Upper lobe of right lung (tissue), 1 donor: ENCODE data around the gene PSMB1. TPM values are rescaled to one million over a fixed set of nuclear protein-coding genes. Genes with fewer than 3 reads are reported as not detected.

Experiments
- ATAC-seq: fragments of 200-7000 bp; cut with Tn5 transposase; one replicate; pipeline ENCODE4 v1.9.1; 2020; ENCODE audit warnings: mild to moderate bottlenecking, moderate library complexity
- DNase-seq: peaks from one replicate; pipeline ENCODE4 v3.0.0-alpha.2; 2020
- H3K27ac ChIP-seq: fragments of 200-600 bp; one replicate; pipeline ENCODE4 v1.8.0; 2022
- H3K27me3 ChIP-seq: fragments of 200-600 bp; one replicate; pipeline ENCODE4 v1.8.0; 2022; ENCODE audit warnings: mild to moderate bottlenecking
- H3K36me3 ChIP-seq: fragments of 200-600 bp; one replicate; pipeline ENCODE4 v1.8.0; 2022
- H3K4me1 ChIP-seq: fragments of 200-600 bp; one replicate; pipeline ENCODE4 v1.8.0; 2022
- H3K4me3 ChIP-seq: fragments of 200-600 bp; one replicate; pipeline ENCODE4 v1.8.0; 2022; ENCODE audit warnings: mild to moderate bottlenecking
- H3K9me3 ChIP-seq: fragments of 200-600 bp; one replicate; pipeline ENCODE4 v1.8.0; 2022
- CTCF ChIP-seq: fragments of 200-600 bp; IDR thresholded peaks from one replicate; pipeline ENCODE4 v1.8.0; 2022; ENCODE audit warnings: antibody characterized with exemption
- intact Hi-C: fragments of 100-400 bp; cut with DNase I; formaldehyde crosslinking; loops from one replicate; pipeline ENCODE4 v1.11.0; 2022
- total RNA-seq: library from RNA; stranded (reverse); fragmentation: NEBNext Ultra II Directional; extraction: Animal tissue kit (Norgen Biotek cat#: 25700); gene quantifications from one replicate; pipeline ENCODE4 v1.2.1, GENCODE V29; 2021
- donor health status: DM: no; HTN: yes; CAD: no; lungs with severe emphysema.

The PSMB1 gene
- total RNA-seq, 1 donor from 2014 or later, result 111 TPM

- H3K36me3 ChIP-seq, result peaks cover 96% of the 10 kb centered on the region
- no peak for ATAC-seq
Observed at GRCh38 chr6:170564936-170565530, 11.9 kb upstream of the PSMB1 start.

GRCh38 chr6:170561555-170561954 lies 8.4 kb upstream of the PSMB1 start:
- Histone ChIP-seq H3K9me3 (no peaks in the 10 kb centered on the region), H3K4me1 (no peaks in the 10 kb centered on the region), H3K27ac (no peak overlapping the region), H3K36me3 (peaks cover 95% of the 10 kb centered on the region), H3K27me3 (no peaks in the 10 kb centered on the region), H3K4me3 (no peak overlapping the region)
- no peak for ATAC-seq
- no peak for DNase-seq
- intact Hi-C loops, result no loop called here
- no peak for TF ChIP-seq CTCF

More at GRCh38 chr6:170564936-170565530, 11.9 kb upstream of the PSMB1 start:
- Histone ChIP-seq H3K4me1 (no peaks in the 10 kb centered on the region), H3K9me3 (no peaks in the 10 kb centered on the region), H3K27ac (no peak overlapping the region), H3K27me3 (no peaks in the 10 kb centered on the region), H3K4me3 (no peak overlapping the region)
- DNase-seq, result no peak
- TF ChIP-seq CTCF, result no peak
- intact Hi-C loops, result no loop called here

GRCh38 chr6:170555305-170555704 lies 2.2 kb upstream of the PSMB1 start:
- Histone ChIP-seq H3K4me3 (peak overlapping the region; percentile 92), H3K36me3 (peaks cover 33% of the 10 kb centered on the region), H3K4me1 (peaks cover 29% of the 10 kb centered on the region), H3K27me3 (no peaks in the 10 kb centered on the region), H3K9me3 (no peaks in the 10 kb centered on the region), H3K27ac (no peak overlapping the region)
- ATAC-seq, result no peak
- intact Hi-C loops, result no loop called here
- no peak for TF ChIP-seq CTCF
- no peak for DNase-seq

- Histone ChIP-seq H3K4me1 (peaks cover 35% of the 10 kb centered on the region), H3K36me3 (peaks cover 29% of the 10 kb centered on the region), H3K27me3 (no peaks in the 10 kb centered on the region), H3K4me3 (peak overlapping the region; percentile 92), H3K27ac (peak overlapping the region; percentile 94), H3K9me3 (no peaks in the 10 kb centered on the region)
- ATAC-seq (no peak), DNase-seq (no peak)
- no peak for TF ChIP-seq CTCF
- intact Hi-C loops, result no loop called here
Observed at GRCh38 chr6:170554796-170555137, 1.7 kb upstream of the PSMB1 start.

- no peaks in the 10 kb centered on the region for H3K27me3 ChIP-seq
- peak; percentile 98 for DNase-seq
- H3K4me1 ChIP-seq, result peaks cover 36% of the 10 kb centered on the region
- H3K27ac ChIP-seq, result peak within 1 kb of the TSS; percentile 94
- no peaks in the 10 kb centered on the region for H3K9me3 ChIP-seq
- intact Hi-C loops, result no loop called here
- no peak for TF ChIP-seq CTCF
- peak within 1 kb of the TSS; percentile 92 for H3K4me3 ChIP-seq
- ATAC-seq, result peak; percentile 97
- H3K36me3 ChIP-seq, result peaks cover 25% of the 10 kb centered on the region
Observed at GRCh38 chr6:170554013-170554795, 1.1 kb upstream of the PSMB1 start, which contains the start of gene TBP. Gene TBP, plus strand, starts transcription at chr6:170554369. Its CDS starts 2,661 bp downstream, at chr6:170557030.
